Measurements from ENCODE around the gene ERC2.

ERC2 gene

DNA sequence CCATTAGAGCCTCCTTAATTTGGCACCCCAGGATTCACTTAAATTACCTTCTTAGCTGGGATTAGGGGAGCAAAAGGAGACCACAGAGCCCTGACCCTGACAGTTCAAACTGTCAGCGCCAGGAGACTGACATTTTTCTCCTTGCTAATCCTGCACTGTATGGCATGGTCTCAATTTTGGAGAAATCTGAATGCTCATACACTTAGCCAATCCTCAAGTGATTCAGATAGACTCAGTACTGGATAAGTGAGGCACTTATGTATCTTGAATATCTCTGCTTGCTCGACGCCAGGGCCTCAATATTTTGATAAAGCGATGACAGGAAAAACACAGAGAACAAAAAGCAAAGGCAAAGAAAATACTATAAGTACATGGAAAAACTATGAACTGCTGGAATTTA is 605.2 kb downstream of the ERC2 start:
- TF ChIP-seq, protein P1, sequence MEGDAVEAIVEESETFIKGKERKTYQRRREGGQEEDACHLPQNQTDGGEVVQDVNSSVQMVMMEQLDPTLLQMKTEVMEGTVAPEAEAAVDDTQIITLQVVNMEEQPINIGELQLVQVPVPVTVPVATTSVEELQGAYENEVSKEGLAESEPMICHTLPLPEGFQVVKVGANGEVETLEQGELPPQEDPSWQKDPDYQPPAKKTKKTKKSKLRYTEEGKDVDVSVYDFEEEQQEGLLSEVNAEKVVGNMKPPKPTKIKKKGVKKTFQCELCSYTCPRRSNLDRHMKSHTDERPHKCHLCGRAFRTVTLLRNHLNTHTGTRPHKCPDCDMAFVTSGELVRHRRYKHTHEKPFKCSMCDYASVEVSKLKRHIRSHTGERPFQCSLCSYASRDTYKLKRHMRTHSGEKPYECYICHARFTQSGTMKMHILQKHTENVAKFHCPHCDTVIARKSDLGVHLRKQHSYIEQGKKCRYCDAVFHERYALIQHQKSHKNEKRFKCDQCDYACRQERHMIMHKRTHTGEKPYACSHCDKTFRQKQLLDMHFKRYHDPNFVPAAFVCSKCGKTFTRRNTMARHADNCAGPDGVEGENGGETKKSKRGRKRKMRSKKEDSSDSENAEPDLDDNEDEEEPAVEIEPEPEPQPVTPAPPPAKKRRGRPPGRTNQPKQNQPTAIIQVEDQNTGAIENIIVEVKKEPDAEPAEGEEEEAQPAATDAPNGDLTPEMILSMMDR (IDR thresholded peaks at IDR 0.05; ENCODE audit: insufficient read depth, low read length, poor library complexity, severe bottlenecking) = no peak
- no peak for TF ChIP-seq EZH2phosphoT487 (conservative IDR thresholded peaks at IDR 0.05; ENCODE audit: low read length)

GRCh38 chr3:55860049-55860721 is 608.1 kb downstream of the ERC2 start:
- Histone ChIP-seq H3K4me3 (ENCODE audit: insufficient read depth, low read length, poor library complexity, severe bottlenecking) (no peak overlapping the region), H3K9ac (ENCODE audit: low read length) (no peak overlapping the region), H2AFZ (ENCODE audit: low read depth, low read length, severe bottlenecking) (no peak overlapping the region), H3F3A (ENCODE audit: insufficient read depth) (no peaks in the 10 kb centered on the region), H3K4me2 (ENCODE audit: low read depth, low read length, poor library complexity, severe bottlenecking) (no peak overlapping the region), H3K79me2 (ENCODE audit: insufficient read depth, low read length) (no peaks in the 10 kb centered on the region), H3K9me3 (ENCODE audit: insufficient read depth, low read length) (no peaks in the 10 kb centered on the region), H3K27me3 (ENCODE audit: low read length) (no peaks in the 10 kb centered on the region), H3K36me3 (ENCODE audit: low read length) (no peaks in the 10 kb centered on the region), H3K27ac (ENCODE audit: low read depth, low read length) (no peak overlapping the region), H3K9me2 (replicated peaks; ENCODE audit: insufficient read depth, low read length) (no peaks in the 10 kb centered on the region), H4K20me1 (ENCODE audit: low read depth, low read length) (no peaks in the 10 kb centered on the region)
- TF ChIP-seq EZH2phosphoT487 (conservative IDR thresholded peaks at IDR 0.05; ENCODE audit: low read length) = no peak
- TF ChIP-seq, protein P1 (IDR thresholded peaks at IDR 0.05; ENCODE audit: insufficient read depth, low read length, poor library complexity, severe bottlenecking) = no peak

More for the DNA sequence above, 605.2 kb downstream of the ERC2 start:
- Histone ChIP-seq H3K27ac (ENCODE audit: low read depth, low read length) (no peak overlapping the region), H3K9ac (ENCODE audit: low read length) (no peak overlapping the region), H3K9me2 (replicated peaks; ENCODE audit: insufficient read depth, low read length) (no peaks in the 10 kb centered on the region), H4K20me1 (ENCODE audit: low read depth, low read length) (no peaks in the 10 kb centered on the region), H3K4me3 (ENCODE audit: insufficient read depth, low read length, poor library complexity, severe bottlenecking) (no peak overlapping the region), H2AFZ (ENCODE audit: low read depth, low read length, severe bottlenecking) (no peak overlapping the region), H3F3A (ENCODE audit: insufficient read depth) (no peaks in the 10 kb centered on the region), H3K9me3 (ENCODE audit: insufficient read depth, low read length) (no peaks in the 10 kb centered on the region), H3K4me2 (ENCODE audit: low read depth, low read length, poor library complexity, severe bottlenecking) (no peak overlapping the region), H3K36me3 (ENCODE audit: low read length) (no peaks in the 10 kb centered on the region), H3K27me3 (ENCODE audit: low read length) (no peaks in the 10 kb centered on the region), H3K79me2 (ENCODE audit: insufficient read depth, low read length) (no peaks in the 10 kb centered on the region)

DNA sequence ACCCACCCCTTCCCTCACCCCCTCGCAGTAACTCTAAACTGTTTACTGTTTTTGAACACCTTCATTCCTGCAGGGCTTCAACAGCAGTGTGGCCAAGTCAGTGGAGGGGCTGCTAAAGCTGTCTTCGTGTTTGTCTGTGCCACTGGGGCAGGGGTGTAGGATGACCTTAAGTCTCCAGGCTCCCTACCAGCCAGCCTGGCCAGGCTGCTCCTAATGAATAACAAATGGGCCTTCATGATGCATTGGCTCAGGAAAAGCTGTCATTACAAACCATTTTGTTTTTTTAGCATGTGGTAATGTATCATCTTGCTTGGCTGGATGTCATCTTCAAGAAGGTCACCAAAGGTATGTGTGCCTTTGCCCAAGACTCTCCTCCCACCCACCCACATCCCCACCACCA is 609.0 kb downstream of the ERC2 start:
- no peak overlapping the region for H3K9ac ChIP-seq (ENCODE audit: low read length)

More for the DNA sequence above, 609.0 kb downstream of the ERC2 start:
- Histone ChIP-seq H4K20me1 (ENCODE audit: low read depth, low read length) (no peaks in the 10 kb centered on the region), H3K79me2 (ENCODE audit: insufficient read depth, low read length) (no peaks in the 10 kb centered on the region), H3K27ac (ENCODE audit: low read depth, low read length) (no peak overlapping the region), H3K4me3 (ENCODE audit: insufficient read depth, low read length, poor library complexity, severe bottlenecking) (no peak overlapping the region), H2AFZ (ENCODE audit: low read depth, low read length, severe bottlenecking) (no peak overlapping the region), H3K9me2 (replicated peaks; ENCODE audit: insufficient read depth, low read length) (no peaks in the 10 kb centered on the region), H3K4me2 (ENCODE audit: low read depth, low read length, poor library complexity, severe bottlenecking) (no peak overlapping the region), H3F3A (ENCODE audit: insufficient read depth) (no peaks in the 10 kb centered on the region), H3K9me3 (ENCODE audit: insufficient read depth, low read length) (no peaks in the 10 kb centered on the region), H3K36me3 (ENCODE audit: low read length) (no peaks in the 10 kb centered on the region), H3K27me3 (ENCODE audit: low read length) (no peaks in the 10 kb centered on the region)
- TF ChIP-seq EZH2phosphoT487 (conservative IDR thresholded peaks at IDR 0.05; ENCODE audit: low read length) = no peak
- TF ChIP-seq, protein P1 (IDR thresholded peaks at IDR 0.05; ENCODE audit: insufficient read depth, low read length, poor library complexity, severe bottlenecking) = no peak

Measured in SU-DHL-6 (cell line).